IMR-90 (cell line): ENCODE data around the gene GRM2. TPM values are rescaled to one million over a fixed set of nuclear protein-coding genes. Genes with fewer than 3 reads are reported as not detected.

Source experiments
- ATAC-seq: fragments of 200-7000 bp; cut with Tn5 transposase; 2 replicates; pipeline ENCODE4 v1.9.1; 2020; ENCODE audit warnings: low read depth, mild to moderate bottlenecking, moderate library complexity
- BruUV-seq: library from RNA; stranded (reverse); fragments of 400-500 nt; replicated peaks from 2 replicates; lab custom pipeline; 2021; lab: Mats Ljungman, UMichigan
- CTCF ChIA-PET: fragments of 300-600 bp; formaldehyde crosslinking; extraction: SDS; loops from one replicate; lab custom pipeline; 2021; ENCODE audit warnings: antibody characterized with exemption; lab: Yijun Ruan, JAX
- POLR2A ChIA-PET: fragments of 300-600 bp; sonication (Branson Sonifier 250); formaldehyde crosslinking; loops from one replicate; lab custom pipeline; 2022; ENCODE audit warnings: antibody characterized with exemption; ENCODE audit not compliant: unreplicated experiment; lab: Charles Lee
- DNase-seq: peaks from one replicate; pipeline ENCODE4 v3.0.0; 2013
- H2AFZ ChIP-seq: replicated peaks from 2 replicates; pipeline ENCODE3; 2013; ENCODE audit warnings: low read length, mild to moderate bottlenecking; ENCODE audit not compliant: poor library complexity
- H2AK5ac ChIP-seq: 2 replicates; pipeline ENCODE4 v1.6.1; 2013; ENCODE audit warnings: low read depth, low read length, inconsistent platforms
- H2AK9ac ChIP-seq: replicated peaks from 2 replicates; pipeline ENCODE3; 2013; ENCODE audit warnings: mild to moderate bottlenecking, low read depth, low read length, moderate library complexity; ENCODE audit not compliant: poor library complexity
- H2BK120ac ChIP-seq: 2 replicates; pipeline ENCODE4 v1.6.1; 2013; ENCODE audit warnings: low read depth, low read length, inconsistent platforms
- H2BK15ac ChIP-seq: 3 replicates; pipeline ENCODE4 v1.6.1; 2013; ENCODE audit warnings: low read depth, low read length, inconsistent platforms
- H2BK20ac ChIP-seq: 2 replicates; pipeline ENCODE4 v1.6.1; 2013; ENCODE audit warnings: low read depth, mild to moderate bottlenecking, inconsistent platforms, low read length, moderate library complexity
- H2BK5ac ChIP-seq: 2 replicates; pipeline ENCODE4 v1.6.1; 2013; ENCODE audit warnings: mild to moderate bottlenecking, low read depth, low read length, inconsistent platforms; ENCODE audit not compliant: poor library complexity, severe bottlenecking
- H3K14ac ChIP-seq: replicated peaks from 2 replicates; pipeline ENCODE4 v1.6.1; 2013; ENCODE audit warnings: low read depth, low read length, inconsistent platforms
- H3K18ac ChIP-seq: 2 replicates; pipeline ENCODE4 v1.6.1; 2013; ENCODE audit warnings: low read depth, low read length, control low read depth
- H3K23ac ChIP-seq: 2 replicates; pipeline ENCODE4 v1.6.1; 2013; ENCODE audit warnings: low read depth, low read length, inconsistent platforms
- H3K27ac ChIP-seq: 2 replicates; pipeline ENCODE4 v1.5.1; 2013; ENCODE audit warnings: mild to moderate bottlenecking, control low read depth, low read length; ENCODE audit not compliant: insufficient read depth
- H3K27me3 ChIP-seq: 2 replicates; pipeline ENCODE4 v1.6.1; 2013; ENCODE audit warnings: low read length; ENCODE audit not compliant: control insufficient read depth, insufficient read depth
- H3K36me3 ChIP-seq: 2 replicates; pipeline ENCODE4 v1.6.1; 2013; ENCODE audit warnings: low read length, mixed read lengths; ENCODE audit not compliant: control insufficient read depth, insufficient read depth
- H3K4ac ChIP-seq: 2 replicates; pipeline ENCODE4 v1.6.1; 2013; ENCODE audit warnings: low read depth, low read length, inconsistent platforms
- H3K4me1 ChIP-seq: 2 replicates; pipeline ENCODE4 v1.6.1; 2013; ENCODE audit warnings: low read length, mixed read lengths; ENCODE audit not compliant: control insufficient read depth, insufficient read depth
- H3K4me2 ChIP-seq: 2 replicates; pipeline ENCODE4 v1.6.1; 2013; ENCODE audit warnings: low read depth, mild to moderate bottlenecking, control low read depth, low read length, moderate library complexity
- H3K4me3 ChIP-seq: 2 replicates; pipeline ENCODE4 v1.5.1; 2013; ENCODE audit warnings: low read depth, mild to moderate bottlenecking, control low read depth, low read length, moderate library complexity; ENCODE audit not compliant: insufficient read depth
- H3K56ac ChIP-seq: 2 replicates; pipeline ENCODE4 v1.6.1; 2013; ENCODE audit warnings: low read length, inconsistent platforms; ENCODE audit not compliant: insufficient read depth; ENCODE audit errors: extremely low read depth
- H3K79me1 ChIP-seq, 2 experiments: 2 replicates each; pipeline ENCODE4 v1.6.1; 2013; ENCODE audit warnings: low read length in 2 of 2, inconsistent platforms in 1 of 2, low read depth in 1 of 2
- H3K9ac ChIP-seq: 2 replicates; pipeline ENCODE4 v1.6.1; 2013; ENCODE audit warnings: low read depth, low read length, control low read depth
- H3K9me1 ChIP-seq: 2 replicates; pipeline ENCODE4 v1.6.1; 2013; ENCODE audit warnings: low read length, inconsistent platforms; ENCODE audit not compliant: insufficient read depth
- H3K9me3 ChIP-seq: 2 replicates; pipeline ENCODE4 v1.6.1; 2013; ENCODE audit warnings: low read length; ENCODE audit not compliant: control insufficient read depth, insufficient read depth
- H4K20me1 ChIP-seq: 2 replicates; pipeline ENCODE4 v1.6.1; 2013; ENCODE audit warnings: low read length, inconsistent platforms; ENCODE audit not compliant: insufficient read depth
- H4K5ac ChIP-seq: 2 replicates; pipeline ENCODE4 v1.6.1; 2013; ENCODE audit warnings: mild to moderate bottlenecking, low read depth, low read length, control low read depth
- H4K8ac ChIP-seq, 2 experiments: 2 replicates each; pipeline ENCODE4 v1.6.1; 2013; ENCODE audit warnings: low read depth in 2 of 2, low read length in 2 of 2, control low read depth in 1 of 2, inconsistent platforms in 1 of 2
- H4K91ac ChIP-seq: 2 replicates; pipeline ENCODE4 v1.6.1; 2013; ENCODE audit warnings: low read depth, low read length, inconsistent platforms; ENCODE audit not compliant: insufficient read depth
- BHLHE40 ChIP-seq: fragments of 150-350 bp; IDR thresholded peaks from 2 replicates; pipeline ENCODE4 v1.6.1; 2016; ENCODE audit warnings: mild to moderate bottlenecking, low read depth, low read length
- CEBPB ChIP-seq: IDR thresholded peaks from 2 replicates; pipeline ENCODE4 v1.6.1; 2012; ENCODE audit warnings: low read depth, low read length, improper control_type of control experiment
- CHD1 ChIP-seq: IDR thresholded peaks from 2 replicates; pipeline ENCODE4 v1.6.1; 2012; ENCODE audit warnings: low read depth, low read length, improper control_type of control experiment
- FOS ChIP-seq: fragments of 150-350 bp; IDR thresholded peaks from 2 replicates; pipeline ENCODE4 v1.6.1; 2016; ENCODE audit warnings: low read depth, low read length
- MAFK ChIP-seq: IDR thresholded peaks from 2 replicates; pipeline ENCODE4 v1.6.1; 2012; ENCODE audit warnings: low read depth, low read length, improper control_type of control experiment
- MAZ ChIP-seq: IDR thresholded peaks from 2 replicates; pipeline ENCODE4 v1.6.1; 2012; ENCODE audit warnings: low read depth, mild to moderate bottlenecking, low read length, improper control_type of control experiment, moderate library complexity, borderline replicate concordance
- MXI1 ChIP-seq: IDR thresholded peaks from 2 replicates; pipeline ENCODE4 v1.6.1; 2012; ENCODE audit warnings: low read depth, mild to moderate bottlenecking, low read length, moderate library complexity, borderline replicate concordance
- RAD21 ChIP-seq: IDR thresholded peaks from 2 replicates; pipeline ENCODE4 v1.6.1; 2012; ENCODE audit warnings: low read length, improper control_type of control experiment
- RCOR1 ChIP-seq: IDR thresholded peaks from 2 replicates; pipeline ENCODE4 v1.6.1; 2012; ENCODE audit warnings: mild to moderate bottlenecking, low read length, improper control_type of control experiment; ENCODE audit not compliant: insufficient replicate concordance
- RFX5 ChIP-seq: IDR thresholded peaks from 2 replicates; pipeline ENCODE4 v1.8.0; 2012; ENCODE audit warnings: low read depth, mild to moderate bottlenecking, low read length, moderate library complexity
- SMC3 ChIP-seq: fragments of 150-350 bp; IDR thresholded peaks from 2 replicates; pipeline ENCODE4 v1.6.1; 2016; ENCODE audit warnings: low read depth, mild to moderate bottlenecking, antibody characterized with exemption, low read length, moderate library complexity
- WGBS, 2 experiments: methylation state at CpG; one replicate each; pipeline versions ENCODE4 v1.1.5 to v1.1.7; 2013; ENCODE audit warnings: missing lambda C conversion rate in 2 of 2; ENCODE audit not compliant: insufficient read length in 1 of 2; ENCODE audit errors: extremely low coverage in 2 of 2; 5-methylcytosine and 5-hydroxymethylcytosine counted together
- dilution Hi-C: fragments of 300-500 bp; cut with HindIII; formaldehyde crosslinking; loops from one replicate; pipeline ENCODE4 v1.14.3; 2018; ENCODE audit warnings: low sequenced_read_pairs; ENCODE audit not compliant: unreplicated experiment
- in situ Hi-C: fragments of 300-500 bp; cut with MboI; formaldehyde crosslinking; loops from 3 replicates; pipeline ENCODE4 v1.14.3; 2019; ENCODE audit warnings: low sequenced_read_pairs, inconsistent platforms, mixed read lengths
- intact Hi-C: fragments of 100-400 bp; cut with micrococcal nuclease; formaldehyde crosslinking; loops from 2 replicates; pipeline ENCODE4 v1.10.0; 2022
- polyA plus RNA-seq, 3 experiments: library from polyadenylated mRNA; depleted of rRNA; stranded (reverse); fragments of >200 nt; gene quantifications; 2 replicates each; pipeline ENCODE4 v1.2.3, GENCODE V29; 2012; ENCODE audit warnings: low replicate concordance in 1 of 3
- total RNA-seq: library from RNA; depleted of rRNA; stranded (reverse); fragments of >200 nt; gene quantifications from 2 replicates; pipeline ENCODE4 v1.2.3, GENCODE V29; 2012
- TF ChIP-seq, protein P1 (sequence below): fragments of 150-350 bp; IDR thresholded peaks from 2 replicates; pipeline ENCODE4 v1.6.1; 2017; ENCODE audit warnings: mild to moderate bottlenecking, antibody characterized with exemption, low read length, low read depth

Gene GRM2
- total and polyA plus RNA-seq, 2 of the 4 experiments (the other 2 are of a cell fraction) = under 0.01 to 0.14 TPM

- no peak overlapping the region for H3K27ac ChIP-seq
- no peak overlapping the region for H2BK5ac ChIP-seq
- TF ChIP-seq FOS (no peak), CHD1 (no peak), RCOR1 (no peak), MAFK (no peak), BHLHE40 (no peak), RFX5 (no peak), MXI1 (no peak), SMC3 (no peak), CEBPB (no peak), MAZ (no peak), RAD21 (no peak)
- TF ChIP-seq, protein P1, sequence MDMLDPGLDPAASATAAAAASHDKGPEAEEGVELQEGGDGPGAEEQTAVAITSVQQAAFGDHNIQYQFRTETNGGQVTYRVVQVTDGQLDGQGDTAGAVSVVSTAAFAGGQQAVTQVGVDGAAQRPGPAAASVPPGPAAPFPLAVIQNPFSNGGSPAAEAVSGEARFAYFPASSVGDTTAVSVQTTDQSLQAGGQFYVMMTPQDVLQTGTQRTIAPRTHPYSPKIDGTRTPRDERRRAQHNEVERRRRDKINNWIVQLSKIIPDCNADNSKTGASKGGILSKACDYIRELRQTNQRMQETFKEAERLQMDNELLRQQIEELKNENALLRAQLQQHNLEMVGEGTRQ = no peak
- H3K14ac ChIP-seq = no peak overlapping the region
- H2BK15ac ChIP-seq = no peak overlapping the region
- intact Hi-C loops = loop anchor here (5.0 kb wide), 1 partner anchor 1106 kb away; the partner anchor contains the start of genes C3orf18 and HEMK1
- no peak for DNase-seq
- H3K4me1 ChIP-seq = peaks cover 12% of the 10 kb centered on the region
- H3K27me3 ChIP-seq = no peaks in the 10 kb centered on the region
- no peak overlapping the region for H3K9ac ChIP-seq
- H4K91ac ChIP-seq = no peak overlapping the region
- H4K5ac ChIP-seq = no peak overlapping the region
- peaks cover 14% of the 10 kb centered on the region for H3K36me3 ChIP-seq
- no peak overlapping the region for H4K8ac ChIP-seq
- no peak overlapping the region for H2AK9ac ChIP-seq
- no peak overlapping the region for H3K23ac ChIP-seq
- H3K9me3 ChIP-seq = no peaks in the 10 kb centered on the region
- H2BK120ac ChIP-seq = no peak overlapping the region
- in situ Hi-C loops = no loop called here
- dilution Hi-C loops = no loop called here
- no peak for ATAC-seq
- H3K79me1 ChIP-seq = peaks cover 8 to 65% of the 10 kb centered on the region in 2 experiments; a peak in 3 of 4 replicates
- no peak overlapping the region for H3K4me2 ChIP-seq
- no peak overlapping the region for H3K4me3 ChIP-seq
- no peak overlapping the region for H3K4ac ChIP-seq
- no peak overlapping the region for H3K18ac ChIP-seq
- no peak overlapping the region for H2AK5ac ChIP-seq
- H2BK20ac ChIP-seq = no peak overlapping the region
- ChIA-PET POLR2A (interaction anchor here (0.8 kb wide), 1 partner anchor 173 kb away, joined by 3 read pairs; the partner anchor contains the start of gene DCAF1), CTCF (interaction anchor here (1.0 kb wide), 1 partner anchor 9 kb away, joined by 3 read pairs; no protein-coding TSS in a partner anchor)
- peaks cover 12% of the 10 kb centered on the region for H3K9me1 ChIP-seq
- no peak overlapping the region for H3K56ac ChIP-seq
- no peak overlapping the region for H2AFZ ChIP-seq
- WGBS, 2 experiments = no CpG with 5 or more reads among the region's 4 CpGs
- peaks cover 8% of the 10 kb centered on the region; the same call in 1 of the 2 replicates for H4K20me1 ChIP-seq
- BruUV-seq = no TSS peak
These were observed 33.6 kb upstream of the GRM2 start for GRCh38 chr3:51673181-51673801.
